Esophagus (tissue), 2 donors: Measurements from ENCODE around the gene MRPL24. TPM values are rescaled to one million over a fixed set of nuclear protein-coding genes. Genes with fewer than 3 reads are reported as not detected.
A peak's percentile ranks its signal among the peaks of the same experiment; 100 is the strongest.

Source experiments
- H3K27ac ChIP-seq, 2 donors: one replicate each; pipeline ENCODE4 v1.5.1; 2013; ENCODE audit warnings: low read depth in 2 of 2, mild to moderate bottlenecking in 2 of 2, inconsistent platforms in 1 of 2, low read length in 1 of 2, moderate library complexity in 1 of 2
- H3K27me3 ChIP-seq, 2 donors: one replicate each; pipeline ENCODE4 v1.6.1; 2013; ENCODE audit warnings: low read length in 2 of 2, control low read depth in 1 of 2, mild to moderate bottlenecking in 1 of 2; ENCODE audit not compliant: insufficient read depth in 2 of 2, control insufficient read depth in 1 of 2
- H3K36me3 ChIP-seq, 2 donors: one replicate each; pipeline ENCODE4 v1.6.1; 2013; ENCODE audit warnings: low read length in 1 of 2; ENCODE audit not compliant: control insufficient read depth in 2 of 2, insufficient read depth in 2 of 2
- H3K4me1 ChIP-seq, 2 donors: one replicate each; pipeline ENCODE4 v1.6.1; 2013; ENCODE audit warnings: low read length in 1 of 2; ENCODE audit not compliant: control insufficient read depth in 2 of 2, insufficient read depth in 2 of 2
- H3K4me3 ChIP-seq, 2 donors: one replicate each; pipeline ENCODE4 v1.5.1; 2013; ENCODE audit warnings: low read length in 2 of 2, mild to moderate bottlenecking in 2 of 2, low read depth in 1 of 2, moderate library complexity in 1 of 2
- H3K9me3 ChIP-seq, 2 donors: one replicate each; pipeline ENCODE4 v1.6.1; 2013; ENCODE audit warnings: mild to moderate bottlenecking in 2 of 2, low read depth in 1 of 2, low read length in 1 of 2, moderate library complexity in 1 of 2; ENCODE audit not compliant: control insufficient read depth in 2 of 2, insufficient read depth in 1 of 2
- WGBS, 2 donors: extraction: QIAGEN DNeasy Blood & Tissue Kit; methylation state at CpG; one replicate each; pipeline ENCODE4 v1.1.7; 2013; 5-methylcytosine and 5-hydroxymethylcytosine counted together
- polyA plus RNA-seq, 2 donors: library from polyadenylated mRNA; stranded (reverse); fragments of 200-250 nt; gene quantifications; one replicate each; pipeline ENCODE4 v1.2.3, GENCODE V29; 2013
- donor health status: healthy with polysubstance abuse.
- donor health status: Bipolar disorder and iron deficiency.

Gene MRPL24
- polyA plus RNA-seq, 2 donors: 79.3 to 81.0 TPM

DNA sequence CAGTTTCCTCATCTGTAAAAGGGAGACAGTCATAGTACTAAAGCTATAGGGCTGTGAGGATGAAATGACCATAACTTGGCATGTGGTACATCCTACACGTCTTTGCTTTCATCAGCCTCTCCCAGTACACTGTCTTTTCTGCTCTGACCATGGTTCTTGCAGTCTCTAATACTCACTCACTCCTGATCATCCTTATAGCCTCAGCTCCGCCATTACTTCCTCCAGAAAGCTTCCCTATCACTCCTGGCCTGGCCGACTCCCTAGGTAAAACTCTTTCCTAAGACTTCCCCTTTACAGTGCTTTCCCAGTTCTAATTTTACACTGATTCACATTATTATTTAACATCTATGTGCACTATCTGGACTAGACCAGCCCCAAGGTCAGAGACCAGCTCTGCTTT, 5.0 kb upstream of the MRPL24 start:
- Histone ChIP-seq H3K27ac (peak overlapping the region; percentile 96 to 98), H3K4me3 (no peak overlapping the region), H3K9me3 (no peaks in the 10 kb centered on the region), H3K4me1 (peaks cover 3 to 19% of the 10 kb centered on the region in 2 donors), H3K36me3 (peaks cover 5 to 19% of the 10 kb centered on the region in 2 donors), H3K27me3 (no peaks in the 10 kb centered on the region)
- 59 to 61% methylated on average over 3 of the region's 3 CpGs for WGBS, 2 donors

DNA sequence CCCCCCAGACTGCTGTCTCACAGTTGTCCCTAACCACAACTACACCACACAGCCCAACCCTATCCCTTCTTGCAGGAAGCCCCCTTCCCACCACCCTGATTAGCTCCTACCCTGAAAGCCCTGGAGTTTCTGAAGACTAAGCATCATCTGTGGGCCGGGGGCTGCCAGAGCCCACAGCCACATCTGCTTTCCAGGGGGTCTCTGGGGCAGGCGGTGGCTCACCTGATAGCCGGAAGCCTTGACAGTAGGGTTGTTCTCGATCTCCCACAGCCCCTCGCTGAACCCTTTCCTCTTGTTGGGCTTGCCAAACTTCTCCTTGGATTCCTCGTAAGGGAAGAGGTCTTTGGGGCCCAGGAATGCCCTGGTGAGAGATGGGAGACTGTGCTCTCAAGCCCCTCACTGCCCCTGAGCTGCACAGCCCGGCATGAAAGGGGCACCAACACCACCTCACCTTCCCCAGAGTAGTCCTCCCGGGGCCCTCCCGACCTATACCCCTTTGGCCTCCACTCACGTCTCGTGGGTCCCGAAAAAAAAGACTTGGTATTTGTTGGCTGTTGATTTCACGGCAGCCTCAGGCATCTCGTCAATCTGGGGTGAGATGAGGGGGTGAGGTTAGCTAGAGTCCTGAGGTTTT, 4.0 kb upstream of the MRPL24 start:
- no peaks in the 10 kb centered on the region for H3K9me3 ChIP-seq
- H3K4me1 ChIP-seq: peaks cover 3 to 17% of the 10 kb centered on the region in 2 donors
- H3K4me3 ChIP-seq: peak overlapping the region in 1 of 2 donors; percentile 2
- H3K27me3 ChIP-seq: no peaks in the 10 kb centered on the region
- H3K27ac ChIP-seq: peak overlapping the region in 1 of 2 donors; percentile 98
- WGBS, 2 donors: 73 to 76% methylated on average over 14 of the region's 14 CpGs
- H3K36me3 ChIP-seq: peaks cover 5 to 19% of the 10 kb centered on the region in 2 donors

DNA sequence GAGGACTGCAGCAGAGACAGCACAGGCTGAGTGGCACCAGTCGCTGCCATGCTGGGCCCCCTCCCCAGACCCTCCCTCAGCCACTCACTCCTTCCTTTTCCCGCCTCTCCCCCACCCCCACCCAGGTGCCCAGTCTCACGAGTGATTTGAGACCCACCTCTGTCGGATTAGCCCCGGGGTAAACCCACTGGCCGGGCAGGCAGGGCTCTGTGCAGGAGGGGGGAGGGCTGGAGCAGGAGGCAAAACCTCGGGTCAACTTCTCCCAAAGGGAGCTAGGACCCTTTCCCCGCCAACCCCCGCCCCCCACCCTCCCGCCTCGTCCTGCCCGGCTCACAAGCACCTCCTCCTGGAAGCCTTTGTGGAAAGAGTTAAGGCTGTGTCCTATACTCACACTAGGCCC, 3.5 kb upstream of the MRPL24 start:
- no peaks in the 10 kb centered on the region for H3K27me3 ChIP-seq
- H3K9me3 ChIP-seq: no peaks in the 10 kb centered on the region
- peaks cover 5 to 19% of the 10 kb centered on the region in 2 donors for H3K36me3 ChIP-seq
- H3K4me3 ChIP-seq: no peak overlapping the region
- H3K4me1 ChIP-seq: peaks cover 3 to 12% of the 10 kb centered on the region in 2 donors
- WGBS, 2 donors: 74 to 78% methylated on average over 12 of the region's 12 CpGs
- H3K27ac ChIP-seq: no peak overlapping the region

DNA sequence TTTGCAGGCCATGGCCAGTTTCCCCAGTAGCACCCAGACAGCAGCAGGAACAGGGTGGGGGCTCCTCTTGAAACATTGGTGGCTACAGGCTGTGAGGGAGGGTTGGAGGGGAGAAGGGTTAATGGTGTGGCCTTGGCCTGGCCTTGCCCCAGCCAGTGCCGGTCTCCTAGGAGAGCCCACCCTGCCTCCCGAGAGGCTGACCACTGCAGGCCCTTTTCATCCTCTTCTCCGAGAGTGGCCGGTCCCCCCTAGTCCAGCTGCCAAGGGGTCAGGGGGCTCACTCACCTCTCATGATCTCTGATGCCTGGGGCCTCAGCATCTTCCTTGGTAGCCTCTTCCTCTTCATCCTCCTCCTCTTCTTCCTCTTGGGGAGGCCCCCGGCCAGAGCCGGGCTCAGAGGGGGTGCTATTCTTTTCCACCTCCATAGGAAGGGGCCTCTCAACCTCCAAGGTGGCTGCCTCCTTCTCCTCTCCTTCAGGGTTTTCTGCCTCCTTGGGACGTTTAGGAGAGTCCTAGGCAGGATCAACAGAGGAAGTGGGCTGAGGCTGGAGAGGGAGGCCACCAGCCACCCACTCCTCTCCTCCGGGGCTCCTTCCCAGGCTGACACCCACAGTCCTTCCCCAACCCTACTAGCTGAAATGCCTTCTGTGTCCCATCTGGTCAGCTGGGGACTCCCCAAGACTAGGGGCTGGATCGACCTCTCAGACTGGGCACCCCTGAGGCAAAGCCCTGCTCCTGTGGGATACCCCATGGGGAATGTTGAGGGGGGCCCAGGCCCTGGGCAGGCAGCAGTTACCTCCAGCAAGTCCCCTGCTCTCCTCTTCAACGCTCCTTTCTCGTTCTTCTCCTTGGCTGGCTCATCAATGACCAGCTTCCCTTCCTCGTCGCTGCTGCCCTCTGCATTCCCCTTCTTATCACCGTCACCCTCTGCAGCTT, 2.7 kb upstream of the MRPL24 start:
- peaks cover 5 to 19% of the 10 kb centered on the region in 2 donors for H3K36me3 ChIP-seq
- H3K27ac ChIP-seq: peak overlapping the region in 1 of 2 donors; percentile 6
- peaks cover 3 to 12% of the 10 kb centered on the region in 2 donors for H3K4me1 ChIP-seq
- 81 to 82% methylated on average over 14 of the region's 14 CpGs for WGBS, 2 donors
- no peaks in the 10 kb centered on the region for H3K27me3 ChIP-seq
- H3K4me3 ChIP-seq: no peak overlapping the region
- H3K9me3 ChIP-seq: no peaks in the 10 kb centered on the region

DNA sequence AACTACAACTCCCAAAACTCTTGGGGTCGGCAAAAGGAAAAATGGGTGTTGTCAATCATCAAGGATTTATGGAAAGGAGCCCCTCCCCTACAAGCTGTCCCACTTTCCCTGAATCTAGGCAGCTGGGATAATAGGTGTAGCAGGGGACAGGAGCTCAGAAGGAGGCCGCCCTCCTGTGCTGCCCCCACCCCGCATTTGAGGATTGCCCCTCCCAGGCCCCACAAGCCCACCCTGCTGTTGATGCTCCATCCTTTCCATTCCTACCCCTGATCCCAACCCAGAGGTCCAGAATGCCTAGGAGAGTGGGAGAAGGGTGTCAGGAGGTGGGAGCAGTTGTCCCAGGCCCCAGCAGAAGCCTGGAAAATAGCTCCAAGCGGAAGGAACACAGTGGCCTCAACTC, 1.9 kb upstream of the MRPL24 start:
- WGBS, 2 donors: 92 to 93% methylated on average over 4 of the region's 4 CpGs
- H3K36me3 ChIP-seq: peaks cover 5 to 26% of the 10 kb centered on the region in 2 donors
- H3K27me3 ChIP-seq: no peaks in the 10 kb centered on the region
- no peak overlapping the region for H3K4me3 ChIP-seq
- H3K27ac ChIP-seq: peak overlapping the region in 1 of 2 donors; percentile 0
- H3K9me3 ChIP-seq: no peaks in the 10 kb centered on the region
- H3K4me1 ChIP-seq: peaks cover 3 to 7% of the 10 kb centered on the region in 2 donors

DNA sequence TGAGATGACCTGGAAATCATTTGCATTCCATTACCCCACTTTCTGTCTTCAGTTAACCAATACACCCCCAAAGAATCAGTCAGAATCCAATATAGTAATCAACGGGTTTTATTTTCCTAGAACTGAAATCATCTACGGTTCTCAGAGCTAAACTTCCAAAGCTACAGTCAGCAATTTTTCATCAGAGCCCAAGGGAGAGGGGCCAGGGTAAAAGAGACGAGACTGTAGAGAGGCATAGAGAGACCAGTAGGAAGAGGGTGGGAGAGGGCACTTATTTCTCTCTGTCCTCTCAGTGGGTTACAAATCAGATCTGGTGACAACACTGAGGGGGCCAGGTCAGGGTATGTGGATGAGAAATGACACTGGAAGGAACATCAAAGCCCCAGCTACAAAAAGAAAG, 1.1 kb upstream of the MRPL24 start:
- Histone ChIP-seq H3K9me3 (no peaks in the 10 kb centered on the region), H3K4me1 (peaks cover 3% of the 10 kb centered on the region in 2 donors), H3K27me3 (no peaks in the 10 kb centered on the region), H3K27ac (peak overlapping the region in 1 of 2 donors; percentile 95), H3K36me3 (peaks cover 5 to 32% of the 10 kb centered on the region in 2 donors), H3K4me3 (no peak overlapping the region)
- 80 to 88% methylated on average over 3 of the region's 3 CpGs for WGBS, 2 donors

DNA sequence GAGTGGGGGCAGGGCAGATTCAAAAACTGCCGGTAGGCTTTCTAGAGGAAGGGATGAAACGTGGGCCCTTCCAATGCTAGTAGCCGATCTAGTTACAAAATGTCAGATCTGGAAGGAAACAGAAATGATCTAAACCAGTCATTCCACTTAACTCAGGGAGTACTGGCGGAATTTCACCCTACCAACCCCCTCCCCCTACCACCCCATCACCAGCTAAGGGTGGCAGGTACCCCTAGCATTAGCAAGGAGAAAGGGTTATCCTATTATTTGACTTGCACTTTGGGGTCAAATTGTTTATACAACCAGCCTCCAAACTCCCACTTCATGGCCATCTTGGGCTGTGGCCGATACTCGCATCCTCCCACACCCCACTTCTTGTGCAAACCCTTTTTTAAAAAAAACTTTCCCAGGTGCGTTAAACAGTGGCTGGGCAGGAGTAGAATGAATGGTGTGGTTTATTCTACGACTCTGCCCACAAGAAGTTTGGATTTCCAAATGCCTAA, 644 bp upstream of the MRPL24 start:
- peaks cover 6 to 35% of the 10 kb centered on the region in 2 donors for H3K36me3 ChIP-seq
- H3K4me1 ChIP-seq: peaks cover 3% of the 10 kb centered on the region in 2 donors
- H3K27ac ChIP-seq: peak overlapping the region; percentile 95 to 97
- no peaks in the 10 kb centered on the region for H3K9me3 ChIP-seq
- peak overlapping the region; percentile 14 to 37 for H3K4me3 ChIP-seq
- H3K27me3 ChIP-seq: no peaks in the 10 kb centered on the region
- WGBS, 2 donors: 43 to 44% methylated on average over 8 of the region's 8 CpGs

DNA sequence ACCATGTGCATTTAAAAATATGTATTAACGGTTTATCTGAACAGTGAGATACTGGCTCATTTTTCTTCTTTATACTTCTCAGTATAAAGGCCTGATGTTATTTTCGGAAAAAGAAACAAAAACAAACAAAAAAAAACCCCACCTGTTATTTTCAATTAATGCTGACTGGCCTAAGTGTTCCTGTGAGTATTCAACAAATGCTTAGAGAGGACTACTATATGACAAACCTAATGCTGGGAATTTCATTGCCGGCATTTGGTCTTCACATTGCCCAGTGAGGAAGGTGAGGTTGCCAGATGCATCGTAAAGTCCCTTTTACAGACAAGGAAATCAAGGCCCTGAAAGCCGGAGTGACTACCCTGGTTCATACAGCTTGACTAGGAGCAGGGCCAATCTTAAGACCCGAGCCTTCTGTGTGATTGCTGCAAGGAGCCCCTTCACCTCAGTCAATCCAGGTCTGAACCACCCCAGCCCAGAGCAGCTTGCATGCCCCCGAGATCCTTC, 599 bp downstream of the MRPL24 start:
- Histone ChIP-seq H3K27ac (peak overlapping the region; percentile 69 to 85), H3K36me3 (peaks cover 10 to 38% of the 10 kb centered on the region in 2 donors), H3K4me3 (peak overlapping the region; percentile 76 to 79), H3K4me1 (no peaks in the 10 kb centered on the region), H3K9me3 (no peaks in the 10 kb centered on the region), H3K27me3 (no peaks in the 10 kb centered on the region)
- 12 to 14% methylated on average over 7 of the region's 7 CpGs for WGBS, 2 donors

DNA sequence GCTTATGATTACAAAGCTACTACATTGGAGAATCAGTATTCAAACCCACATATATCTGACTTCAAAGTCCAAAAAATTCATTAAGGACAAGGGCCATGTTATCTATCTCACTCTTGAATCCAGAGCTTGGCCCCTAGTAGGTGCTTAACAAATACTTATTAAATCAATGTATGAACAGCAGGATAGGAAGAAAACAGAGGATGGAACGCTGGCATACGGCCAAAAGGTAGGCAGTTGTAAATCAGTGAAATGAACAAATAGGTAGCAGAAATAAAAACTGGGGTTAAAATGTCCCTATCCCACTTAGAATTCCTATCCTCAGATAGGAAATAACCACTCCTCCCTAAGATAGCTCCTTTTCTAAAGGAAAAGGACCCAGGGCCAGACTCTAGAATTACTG, 2.0 kb downstream of the MRPL24 start:
- Histone ChIP-seq H3K27ac (no peak overlapping the region), H3K9me3 (no peaks in the 10 kb centered on the region), H3K4me1 (no peaks in the 10 kb centered on the region), H3K27me3 (no peaks in the 10 kb centered on the region), H3K36me3 (peaks cover 11 to 33% of the 10 kb centered on the region in 2 donors), H3K4me3 (no peak overlapping the region)
- 82 to 83% methylated on average over 2 of the region's 2 CpGs for WGBS, 2 donors
